ENCODE results near the gene FHOD1. TPM values are rescaled to one million over a fixed set of nuclear protein-coding genes. Genes with fewer than 3 reads are reported as not detected.

The FHOD1 gene
- total RNA-seq, 1 donor from 2014 or later = 5.9 TPM

DNA sequence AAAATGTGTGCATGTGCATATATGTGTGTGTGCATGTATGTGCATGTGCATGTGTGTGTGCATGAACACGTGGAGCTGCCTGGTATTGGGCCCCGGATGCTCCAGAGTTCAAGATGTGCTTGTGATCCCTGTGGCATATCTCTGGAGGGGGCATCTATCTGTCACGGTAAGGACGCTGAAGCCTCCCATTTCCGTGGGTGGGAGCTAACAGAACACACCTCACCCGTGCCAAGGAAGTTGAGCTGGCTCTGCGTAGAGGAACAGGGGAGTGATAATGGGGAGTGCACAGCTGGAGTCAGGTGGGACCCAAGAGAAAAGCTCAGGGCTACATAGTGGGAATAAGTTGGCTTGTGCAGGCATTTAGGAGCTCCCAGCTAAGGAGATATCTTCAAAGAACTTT lies 35.6 kb downstream of the FHOD1 start:
- no peak for ATAC-seq

DNA sequence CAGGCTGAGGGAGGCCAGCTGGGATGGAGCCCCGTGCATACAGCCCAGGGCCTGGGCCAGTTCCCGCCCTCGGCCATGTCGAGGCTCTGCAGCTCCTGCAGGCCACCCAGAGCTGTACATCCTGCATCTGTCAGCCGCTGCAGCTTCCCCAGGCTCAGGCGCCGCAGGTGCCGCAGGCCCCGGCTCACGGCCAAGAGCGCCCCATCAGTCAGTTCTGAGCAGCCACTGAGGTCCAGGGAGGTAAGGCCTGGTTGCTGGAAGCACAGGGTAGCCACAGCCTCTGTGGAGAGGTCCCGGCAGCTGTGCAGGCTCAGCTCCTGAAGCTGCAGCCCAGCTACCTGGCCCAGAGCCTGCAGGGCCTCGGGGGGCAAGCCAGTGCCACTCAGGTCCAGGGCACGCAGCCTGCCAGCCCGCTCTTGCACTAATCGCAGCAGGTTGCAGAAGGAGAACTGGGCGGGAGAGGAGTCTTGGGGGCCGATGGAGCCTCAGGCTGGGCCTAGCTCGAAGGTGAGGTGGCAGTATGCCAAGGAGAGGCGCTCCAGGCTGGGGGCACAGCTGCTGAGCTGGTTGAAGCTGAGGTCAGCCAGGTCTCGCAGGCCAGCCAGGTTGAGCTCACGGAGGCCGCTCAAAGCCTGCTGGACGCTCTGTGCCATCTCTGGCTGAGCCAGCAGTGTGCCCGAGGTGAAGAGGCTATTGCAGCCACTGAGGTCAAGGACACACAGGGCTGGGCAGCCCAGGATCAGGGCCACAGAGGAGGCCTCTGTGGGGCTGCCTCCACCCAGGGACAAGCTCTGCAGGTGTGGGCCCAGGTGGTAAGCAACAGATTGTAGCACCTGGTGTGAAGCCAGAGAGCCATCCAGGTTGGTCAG lies 37.0 kb downstream of the FHOD1 start:
- DNase-seq (ENCODE audit: low spot score) (peak; percentile 89), ATAC-seq (peak; percentile 89)

More for the DNA sequence above, 35.6 kb downstream of the FHOD1 start:
- DNase-seq (ENCODE audit: low spot score) = no peak

DNA sequence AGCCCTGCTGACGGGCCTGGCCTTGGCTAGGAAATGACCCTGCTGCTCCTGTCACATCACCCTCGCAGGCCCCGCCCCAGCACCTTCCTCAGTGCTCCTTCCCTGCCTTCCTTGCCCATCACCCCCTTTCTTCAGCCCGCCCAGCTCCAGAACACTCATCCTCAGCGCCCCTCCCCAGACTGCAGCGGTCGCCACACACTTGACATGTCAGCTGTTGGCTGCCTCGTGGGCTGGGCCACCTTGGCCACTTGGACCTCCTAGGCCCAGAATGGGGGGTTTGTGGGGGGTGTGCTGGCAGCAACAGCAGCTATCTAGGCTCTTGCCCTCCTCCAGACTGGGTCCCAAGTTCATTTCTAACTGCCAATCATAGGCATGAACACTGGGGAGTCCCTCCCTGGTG lies 37.7 kb downstream of the FHOD1 start:
- DNase-seq (ENCODE audit: low spot score) (no peak), ATAC-seq (no peak)

GRCh38 chr16:67208154-67208896 lies 39.0 kb downstream of the FHOD1 start:
- DNase-seq (ENCODE audit: low spot score) (no peak), ATAC-seq (no peak)

- DNase-seq (ENCODE audit: low spot score) (no peak), ATAC-seq (no peak)
Observed at GRCh38 chr16:67207249-67208091, 39.8 kb downstream of the FHOD1 start.

DNA sequence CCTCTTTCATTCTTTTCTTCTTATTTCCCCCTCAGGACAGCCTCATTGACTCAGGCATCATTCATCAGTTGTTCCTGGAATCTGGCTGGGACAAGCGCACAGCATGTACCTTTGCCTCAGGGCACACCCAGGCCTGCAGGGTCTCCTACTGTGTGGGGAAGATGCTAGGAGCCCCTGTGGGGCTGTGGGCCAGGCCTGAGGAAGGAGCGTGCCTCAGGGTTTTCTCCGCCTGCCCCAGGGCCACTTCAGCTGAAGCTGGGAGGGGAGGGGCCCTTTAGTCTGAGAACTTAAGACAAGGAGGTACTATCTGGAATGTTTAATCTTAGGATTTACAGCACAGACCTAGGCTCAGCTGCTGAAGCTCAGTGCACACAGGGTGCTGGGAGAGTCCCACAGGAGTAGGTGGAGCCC lies 40.4 kb downstream of the FHOD1 start:
- DNase-seq (ENCODE audit: low spot score) = no peak
- no peak for ATAC-seq

DNA sequence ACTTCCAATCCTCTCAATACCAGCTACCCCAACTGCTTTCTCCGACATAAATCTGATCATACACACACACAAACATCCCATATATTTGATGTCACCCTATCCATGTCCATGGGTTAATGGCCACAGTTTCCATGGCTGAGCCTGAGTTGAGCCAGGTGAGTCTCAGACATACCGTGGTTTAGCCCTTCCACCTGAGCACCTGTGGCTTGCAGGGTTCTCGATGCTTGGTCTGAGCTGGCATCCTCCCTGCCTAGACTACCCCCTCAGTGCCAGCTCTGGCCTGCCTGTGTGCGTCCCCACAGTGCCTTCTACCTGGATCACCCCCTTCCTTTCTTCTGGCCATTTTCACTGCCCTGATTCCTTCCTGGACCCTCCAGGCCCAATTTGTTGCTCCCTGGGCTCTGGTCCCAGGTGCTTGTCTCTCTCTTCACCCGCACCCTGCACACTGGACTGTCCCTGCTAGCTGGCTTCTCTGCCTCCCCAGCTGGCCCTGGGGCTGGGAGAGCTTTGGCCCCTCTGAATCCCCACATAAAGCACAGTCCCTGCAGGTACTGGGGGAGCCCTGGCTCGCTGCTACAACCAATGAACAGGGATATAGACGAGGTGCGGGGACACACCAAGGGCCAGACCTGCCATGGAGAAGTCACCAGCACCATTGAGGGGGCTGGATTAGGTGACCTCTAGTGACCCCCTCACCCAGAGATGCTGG lies 41.0 kb downstream of the FHOD1 start:
- ATAC-seq (no peak), DNase-seq (ENCODE audit: low spot score) (no peak)

GRCh38 chr16:67204076-67204475 lies 43.2 kb downstream of the FHOD1 start:
- ATAC-seq (no peak), DNase-seq (ENCODE audit: low spot score) (no peak)

DNA sequence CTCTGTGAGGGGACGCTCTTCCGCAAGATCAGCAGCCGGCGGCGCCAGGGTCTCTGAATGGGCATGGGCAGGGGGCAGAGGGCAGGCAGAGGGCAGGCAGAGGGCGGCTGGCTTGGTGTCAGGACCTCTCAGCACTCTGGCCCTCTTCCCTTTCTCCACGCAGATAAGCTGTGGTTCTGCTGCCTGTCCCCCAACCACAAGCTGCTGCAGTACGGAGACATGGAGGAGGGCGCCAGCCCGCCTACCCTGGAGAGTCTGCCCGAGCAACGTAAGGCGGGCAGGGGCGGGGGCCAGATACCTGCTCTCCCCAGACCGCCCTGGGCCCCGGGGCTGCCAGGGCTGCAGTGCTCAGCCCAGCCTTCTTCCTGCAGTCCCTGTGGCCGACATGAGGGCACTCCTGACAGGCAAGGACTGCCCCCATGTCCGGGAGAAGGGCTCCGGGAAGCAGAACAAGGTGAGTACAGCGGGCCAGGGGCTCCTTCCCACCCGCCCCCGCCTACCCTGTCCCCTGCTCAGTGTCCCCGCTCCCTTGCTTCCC lies 44.3 kb downstream of the FHOD1 start:
- ATAC-seq = no peak
- no peak for DNase-seq (ENCODE audit: low spot score)

DNA sequence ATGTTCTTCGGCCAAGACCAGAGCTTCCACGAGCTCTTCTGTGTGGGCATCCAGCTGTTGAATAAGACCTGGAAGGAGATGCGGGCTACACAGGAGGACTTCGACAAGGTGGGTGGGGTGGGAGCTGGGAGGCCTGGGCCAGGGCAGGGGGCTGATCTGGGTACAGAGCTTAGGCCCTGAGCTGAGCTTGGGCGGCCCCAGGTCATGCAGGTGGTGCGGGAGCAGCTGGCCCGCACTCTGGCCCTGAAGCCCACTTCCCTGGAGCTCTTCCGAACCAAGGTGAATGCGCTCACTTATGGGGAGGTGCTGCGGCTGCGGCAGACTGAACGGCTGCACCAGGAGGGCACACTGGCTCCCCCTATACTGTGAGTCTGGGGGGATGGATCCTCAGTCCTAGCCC lies 44.9 kb downstream of the FHOD1 start:
- ATAC-seq = no peak
- no peak for DNase-seq (ENCODE audit: low spot score)

- DNase-seq (ENCODE audit: low spot score) (no peak), ATAC-seq (no peak)
Observed at GRCh38 chr16:67201411-67202345, 45.6 kb downstream of the FHOD1 start.

GRCh38 chr16:67200491-67200890 lies 46.8 kb downstream of the FHOD1 start:
- ATAC-seq (no peak), DNase-seq (ENCODE audit: low spot score) (no peak)

GRCh38 chr16:67199808-67200198 lies 47.5 kb downstream of the FHOD1 start:
- ATAC-seq = peak; percentile 5
- DNase-seq (ENCODE audit: low spot score) = no peak

DNA sequence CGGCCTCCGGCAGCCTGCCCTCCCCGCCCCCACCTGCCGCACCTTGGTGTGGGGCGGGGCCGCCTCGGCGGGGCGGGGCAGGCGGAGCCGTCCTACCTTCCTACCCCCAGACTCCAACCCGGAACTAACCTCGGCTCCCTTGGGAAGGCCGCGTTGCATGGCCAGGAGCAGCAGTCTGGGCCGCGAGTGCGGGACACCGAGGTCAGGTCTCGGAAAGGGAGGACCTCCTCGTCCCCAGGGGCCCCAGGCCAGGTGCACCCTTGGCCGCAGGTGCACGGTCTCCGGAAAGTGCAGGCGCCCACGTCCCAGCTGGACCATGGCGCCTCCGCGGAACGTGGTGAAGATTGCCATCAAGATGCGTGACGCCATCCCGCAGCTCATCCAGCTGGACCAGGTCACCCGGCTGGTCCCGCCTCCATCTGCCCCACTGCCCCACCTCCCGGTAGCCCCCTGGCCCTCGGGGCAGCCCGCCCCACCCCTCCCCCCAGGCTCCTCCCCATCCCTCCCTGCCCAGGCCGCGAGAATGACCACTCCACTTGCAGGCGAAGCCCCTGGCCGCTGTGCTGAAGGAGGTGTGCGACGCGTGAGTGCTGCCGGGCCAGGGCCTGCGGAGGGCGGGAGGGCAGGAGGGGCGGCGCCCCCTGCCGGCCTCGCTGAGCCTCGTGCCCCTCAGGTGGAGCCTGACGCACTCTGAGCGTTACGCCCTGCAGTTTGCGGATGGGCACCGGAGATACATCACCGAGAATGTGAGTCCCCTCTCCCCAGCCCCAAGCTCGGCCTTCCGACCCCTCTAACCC lies 48.1 kb downstream of the FHOD1 start, which contains the start of gene ELMO3:
TSS of gene ELMO3 (plus strand) at position 121 of the 797 bp plus-strand sequence. CDS start at position 317, 196 bp downstream.
- peak; percentile 61 for DNase-seq (ENCODE audit: low spot score)
- peak; percentile 78 for ATAC-seq

DNA sequence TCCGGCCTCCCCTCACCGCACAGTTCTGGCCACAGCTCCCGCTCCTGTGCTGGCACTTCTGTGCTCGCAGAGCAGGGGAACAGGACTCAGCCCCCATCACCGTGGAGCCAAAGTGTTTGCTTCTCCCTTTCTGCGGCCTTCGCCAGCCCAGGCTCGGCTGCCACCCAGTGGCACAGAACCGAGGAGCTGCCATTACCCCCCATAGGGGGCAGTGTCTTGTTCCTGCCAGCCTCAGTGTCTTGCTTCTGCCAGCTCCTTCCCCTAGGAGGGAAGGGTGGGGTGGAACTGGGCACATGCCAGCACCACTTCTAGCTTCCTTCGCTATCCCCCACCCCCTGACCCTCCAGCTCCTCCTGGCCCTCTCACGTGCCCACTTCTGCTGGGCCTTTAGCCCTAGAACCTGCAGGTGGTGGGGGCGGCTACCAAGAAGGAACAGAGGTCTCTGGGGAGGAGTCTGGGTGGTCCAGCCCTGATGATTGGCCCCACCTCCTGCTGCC lies 49.0 kb downstream of the FHOD1 start:
- peak; percentile 42 for ATAC-seq
- no peak for DNase-seq (ENCODE audit: low spot score)

DNA sequence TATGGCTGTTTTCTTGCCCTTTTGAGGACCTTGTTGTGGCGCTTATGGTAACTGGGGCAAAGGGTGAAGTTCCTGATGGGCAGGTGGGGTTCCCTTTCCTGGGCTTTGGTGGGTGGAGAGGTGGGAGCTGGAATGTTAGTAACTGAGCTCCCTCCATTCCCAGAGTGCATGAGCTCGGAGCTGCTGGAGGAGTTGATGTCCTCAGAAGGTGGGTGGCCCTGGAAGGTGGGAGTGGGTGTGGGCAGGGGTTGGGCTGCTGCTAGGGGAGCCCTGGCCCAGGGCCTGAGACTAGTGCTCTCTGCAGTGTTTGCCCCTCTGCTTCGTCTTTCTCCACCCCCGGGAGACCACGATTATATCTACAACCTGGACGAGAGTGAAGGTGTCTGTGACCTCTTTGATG lies 49.6 kb downstream of the FHOD1 start:
- DNase-seq (ENCODE audit: low spot score) = no peak
- no peak for ATAC-seq

DNA sequence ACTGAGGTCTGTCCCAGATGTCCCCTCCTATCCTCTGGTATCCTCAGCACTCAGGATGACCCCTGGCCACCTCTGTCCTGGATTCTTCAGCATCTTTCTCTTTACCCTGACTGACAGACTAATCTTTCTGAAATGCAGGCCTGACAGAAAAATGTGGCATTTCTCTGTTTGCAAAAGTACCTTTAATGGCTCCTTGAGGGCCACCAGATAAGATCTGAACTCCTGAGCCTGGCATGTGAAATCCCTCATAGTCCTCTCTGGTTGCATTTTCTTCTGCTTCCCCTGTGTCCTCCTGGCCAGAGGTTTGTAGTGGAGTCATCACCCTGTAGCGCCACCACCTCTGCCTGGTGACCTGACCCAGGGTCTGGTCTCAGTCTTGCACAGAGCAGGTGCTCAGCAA lies 50.4 kb downstream of the FHOD1 start:
- DNase-seq (ENCODE audit: low spot score) (no peak), ATAC-seq (no peak)

- DNase-seq (ENCODE audit: low spot score) (no peak), ATAC-seq (no peak)
Observed at GRCh38 chr16:67195676-67196075, 51.6 kb downstream of the FHOD1 start.
